Astrocyte (in vitro differentiated cells and primary cell): ENCODE measurements around the gene CDC6. TPM values are rescaled to one million over a fixed set of nuclear protein-coding genes. Genes with fewer than 3 reads are reported as not detected.
A peak's percentile ranks its signal among the peaks of the same experiment; 100 is the strongest.

Source experiments
- DNase-seq: peaks from one replicate; pipeline ENCODE4 v3.0.0-alpha.2; 2010; ENCODE audit warnings: low read depth
- FAIRE-seq: peaks from 2 replicates; lab custom pipeline; 2011; peaks lifted over from hg19 to GRCh38; lab: Jason Lieb, UNC
- H2AFZ ChIP-seq: 2 replicates; pipeline ENCODE4 v1.6.0; 2012; ENCODE audit warnings: low read depth, low read length, inconsistent platforms
- H3K27ac ChIP-seq: 2 replicates; pipeline ENCODE4 v1.5.1; 2011; ENCODE audit warnings: low read depth, low read length, inconsistent platforms
- H3K27me3 ChIP-seq: 2 replicates; pipeline ENCODE4 v1.6.0; 2011; ENCODE audit warnings: low read length, inconsistent platforms; ENCODE audit not compliant: insufficient read depth
- H3K36me3 ChIP-seq: 2 replicates; pipeline ENCODE4 v1.5.1; 2011; ENCODE audit warnings: low read length, inconsistent platforms; ENCODE audit not compliant: insufficient read depth
- H3K4me1 ChIP-seq: 2 replicates; pipeline ENCODE4 v1.5.1; 2011; ENCODE audit warnings: low read length, inconsistent platforms; ENCODE audit not compliant: insufficient read depth
- H3K4me2 ChIP-seq: 2 replicates; pipeline ENCODE4 v1.6.0; 2012; ENCODE audit warnings: low read length, inconsistent platforms
- H3K4me3 ChIP-seq: 2 replicates; pipeline ENCODE4 v1.5.1; 2011; ENCODE audit warnings: low read depth, mild to moderate bottlenecking, low read length, inconsistent platforms; ENCODE audit not compliant: insufficient read depth
- H3K79me2 ChIP-seq: 2 replicates; pipeline ENCODE4 v1.6.0; 2012; ENCODE audit warnings: mild to moderate bottlenecking, low read length, inconsistent platforms; ENCODE audit not compliant: insufficient read depth
- H3K9ac ChIP-seq: 2 replicates; pipeline ENCODE4 v1.6.0; 2012; ENCODE audit warnings: mild to moderate bottlenecking, low read length, inconsistent platforms
- H3K9me3 ChIP-seq: 2 replicates; pipeline ENCODE4 v1.5.1; 2012; ENCODE audit warnings: low read depth, mild to moderate bottlenecking, low read length, inconsistent platforms; ENCODE audit not compliant: insufficient read depth
- H4K20me1 ChIP-seq: 2 replicates; pipeline ENCODE4 v1.6.0; 2012; ENCODE audit warnings: low read length, inconsistent platforms; ENCODE audit not compliant: insufficient read depth
- H3K27ac Mint-ChIP-seq: one replicate; pipeline ENCODE4 v1.8.0; 2021; ENCODE audit warnings: mild to moderate bottlenecking, mixed read lengths; ENCODE audit not compliant: unreplicated experiment
- H3K27me3 Mint-ChIP-seq: one replicate; pipeline ENCODE4 v1.8.0; 2021; ENCODE audit warnings: low read depth, mixed read lengths; ENCODE audit not compliant: unreplicated experiment
- H3K36me3 Mint-ChIP-seq: one replicate; pipeline ENCODE4 v1.8.0; 2021; ENCODE audit warnings: low read depth, mixed read lengths; ENCODE audit not compliant: unreplicated experiment
- H3K4me1 Mint-ChIP-seq: one replicate; pipeline ENCODE4 v1.8.0; 2021; ENCODE audit warnings: low read depth, mixed read lengths; ENCODE audit not compliant: unreplicated experiment
- H3K4me3 Mint-ChIP-seq: one replicate; pipeline ENCODE4 v1.8.0; 2021; ENCODE audit warnings: mild to moderate bottlenecking, moderate library complexity, mixed read lengths; ENCODE audit not compliant: unreplicated experiment
- H3K9me3 Mint-ChIP-seq: one replicate; pipeline ENCODE4 v1.8.0; 2021; ENCODE audit warnings: mild to moderate bottlenecking, mixed read lengths; ENCODE audit not compliant: unreplicated experiment
- EZH2 ChIP-seq: IDR thresholded peaks from 2 replicates; pipeline ENCODE4 v1.6.1; 2012; ENCODE audit warnings: mild to moderate bottlenecking, low read length, inconsistent platforms; ENCODE audit not compliant: insufficient read depth
- total RNA-seq: library from RNA; stranded (reverse); gene quantifications from 2 replicates; pipeline ENCODE4 v1.2.1, GENCODE V29; 2021
- TF ChIP-seq, protein P1 (sequence below): IDR thresholded peaks from 2 replicates; pipeline ENCODE4 v1.5.1; 2011; ENCODE audit warnings: low read depth, mild to moderate bottlenecking, inconsistent platforms, low read length, moderate library complexity; ENCODE audit not compliant: insufficient read depth

The CDC6 gene
- total RNA-seq, 1 donor from 2014 or later, result 14.4 TPM

DNA sequence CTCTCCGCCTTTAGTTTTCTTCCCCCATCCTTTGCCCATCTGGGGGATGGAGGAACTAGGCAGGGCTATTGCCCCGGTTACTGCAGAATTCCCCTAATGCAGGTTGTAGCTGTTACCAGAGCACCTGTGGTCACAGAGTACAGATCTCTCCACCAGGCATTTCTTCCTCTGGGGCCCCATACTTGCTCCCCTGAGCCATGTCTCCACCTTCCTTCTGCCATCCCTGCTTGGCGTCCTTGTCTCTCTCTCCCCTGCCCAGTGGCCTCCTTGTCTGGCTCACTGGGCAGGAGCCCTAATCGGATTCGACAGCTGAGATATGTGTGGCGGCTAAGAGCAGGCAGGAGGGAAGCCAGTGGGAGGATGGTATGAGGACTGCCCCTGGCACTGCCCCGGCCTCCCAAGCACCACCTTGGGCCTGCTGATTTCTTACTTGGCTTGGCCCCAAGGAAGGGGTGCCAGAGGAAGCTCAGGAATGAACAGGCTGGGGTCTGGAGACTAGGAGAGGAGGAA is 23.3 kb downstream of the CDC6 start:
- Mint-ChIP-seq H3K9me3 (no peaks in the 10 kb centered on the region), H3K4me3 (no peak overlapping the region), H3K36me3 (peaks cover 2% of the 10 kb centered on the region), H3K4me1 (peaks cover 41% of the 10 kb centered on the region), H3K27me3 (no peaks in the 10 kb centered on the region), H3K27ac (no peak overlapping the region)
- H3K27ac ChIP-seq, result no peak overlapping the region
- H3K9ac ChIP-seq, result no peak overlapping the region
- H2AFZ ChIP-seq, result no peak overlapping the region
- H3K4me2 ChIP-seq, result peak overlapping the region; percentile 18
- no peak overlapping the region for H3K4me3 ChIP-seq
- FAIRE-seq (no peak), DNase-seq (no peak)
- H3K36me3 ChIP-seq, result no peaks in the 10 kb centered on the region
- no peaks in the 10 kb centered on the region for H3K79me2 ChIP-seq
- no peaks in the 10 kb centered on the region for H3K9me3 ChIP-seq
- H3K27me3 ChIP-seq, result no peaks in the 10 kb centered on the region
- H3K4me1 ChIP-seq, result peaks cover 73% of the 10 kb centered on the region
- TF ChIP-seq, protein P1, sequence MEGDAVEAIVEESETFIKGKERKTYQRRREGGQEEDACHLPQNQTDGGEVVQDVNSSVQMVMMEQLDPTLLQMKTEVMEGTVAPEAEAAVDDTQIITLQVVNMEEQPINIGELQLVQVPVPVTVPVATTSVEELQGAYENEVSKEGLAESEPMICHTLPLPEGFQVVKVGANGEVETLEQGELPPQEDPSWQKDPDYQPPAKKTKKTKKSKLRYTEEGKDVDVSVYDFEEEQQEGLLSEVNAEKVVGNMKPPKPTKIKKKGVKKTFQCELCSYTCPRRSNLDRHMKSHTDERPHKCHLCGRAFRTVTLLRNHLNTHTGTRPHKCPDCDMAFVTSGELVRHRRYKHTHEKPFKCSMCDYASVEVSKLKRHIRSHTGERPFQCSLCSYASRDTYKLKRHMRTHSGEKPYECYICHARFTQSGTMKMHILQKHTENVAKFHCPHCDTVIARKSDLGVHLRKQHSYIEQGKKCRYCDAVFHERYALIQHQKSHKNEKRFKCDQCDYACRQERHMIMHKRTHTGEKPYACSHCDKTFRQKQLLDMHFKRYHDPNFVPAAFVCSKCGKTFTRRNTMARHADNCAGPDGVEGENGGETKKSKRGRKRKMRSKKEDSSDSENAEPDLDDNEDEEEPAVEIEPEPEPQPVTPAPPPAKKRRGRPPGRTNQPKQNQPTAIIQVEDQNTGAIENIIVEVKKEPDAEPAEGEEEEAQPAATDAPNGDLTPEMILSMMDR, result no peak
- TF ChIP-seq EZH2, result no peak
- no peaks in the 10 kb centered on the region for H4K20me1 ChIP-seq

DNA sequence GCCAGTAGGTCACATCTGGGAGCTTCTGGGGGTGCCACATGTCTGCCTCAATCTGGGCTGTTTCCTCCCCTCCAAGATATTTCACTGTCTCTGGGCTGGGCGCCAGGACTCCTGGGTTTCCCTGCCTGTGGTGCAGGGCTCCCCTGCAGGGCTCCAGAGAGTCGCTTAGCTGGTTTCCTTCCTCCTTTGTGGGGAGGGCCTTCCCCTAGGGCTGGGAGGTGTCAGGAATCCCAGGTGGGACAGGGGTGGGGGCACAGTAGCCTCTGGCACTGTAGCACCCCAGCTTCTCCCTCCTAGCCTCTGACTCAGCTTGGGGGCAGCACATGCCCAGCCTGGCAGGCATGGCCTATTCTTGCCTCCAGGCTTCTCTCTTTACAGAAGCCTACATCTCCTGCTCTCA is 23.9 kb downstream of the CDC6 start:
- Mint-ChIP-seq H3K27me3 (no peaks in the 10 kb centered on the region), H3K4me1 (peaks cover 47% of the 10 kb centered on the region), H3K9me3 (no peaks in the 10 kb centered on the region), H3K27ac (no peak overlapping the region), H3K36me3 (peaks cover 2% of the 10 kb centered on the region), H3K4me3 (no peak overlapping the region)
- Histone ChIP-seq H3K4me2 (peak overlapping the region; percentile 18), H3K9me3 (no peaks in the 10 kb centered on the region), H4K20me1 (no peaks in the 10 kb centered on the region), H3K79me2 (no peaks in the 10 kb centered on the region), H3K36me3 (no peaks in the 10 kb centered on the region), H2AFZ (no peak overlapping the region), H3K9ac (no peak overlapping the region), H3K4me3 (no peak overlapping the region), H3K27ac (no peak overlapping the region), H3K27me3 (no peaks in the 10 kb centered on the region), H3K4me1 (peaks cover 75% of the 10 kb centered on the region)
- FAIRE-seq (no peak), DNase-seq (no peak)
- TF ChIP-seq, protein P1, result no peak
- TF ChIP-seq EZH2, result no peak

DNA sequence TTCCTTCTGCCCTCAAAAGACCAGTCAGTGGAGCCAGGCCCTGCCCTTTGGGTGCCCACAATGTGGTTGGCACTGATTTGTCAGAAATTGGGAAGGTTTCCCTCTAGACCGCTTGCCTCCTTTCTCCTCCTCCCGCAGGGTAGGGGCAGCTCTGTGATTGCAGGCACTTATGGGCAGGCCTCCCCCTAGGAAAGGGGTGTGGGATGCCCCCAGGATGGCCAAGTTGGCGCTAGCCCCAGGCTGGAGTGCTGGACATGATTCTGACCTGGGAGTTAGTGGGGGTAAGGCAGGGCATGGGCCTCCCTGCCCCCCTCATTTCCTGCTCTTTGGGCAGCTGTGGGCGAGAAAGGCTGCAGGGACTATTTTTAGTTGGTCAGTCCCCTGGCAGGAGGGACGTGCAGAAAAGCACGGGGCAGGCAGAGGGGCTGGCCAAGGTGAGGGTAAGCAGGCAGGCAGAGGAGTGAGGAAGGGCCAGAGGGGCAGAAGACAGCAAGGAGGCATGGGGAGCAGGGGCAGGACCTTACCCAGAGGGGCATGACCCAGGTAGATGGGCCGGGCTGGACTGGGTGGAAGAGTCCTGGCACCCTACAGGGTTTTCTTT is 24.6 kb downstream of the CDC6 start:
- H4K20me1 ChIP-seq, result no peaks in the 10 kb centered on the region
- no peak overlapping the region for H3K9ac ChIP-seq
- peaks cover 2% of the 10 kb centered on the region for H3K36me3 Mint-ChIP-seq
- no peak overlapping the region for H3K27ac Mint-ChIP-seq
- H2AFZ ChIP-seq, result no peak overlapping the region
- no peaks in the 10 kb centered on the region for H3K27me3 Mint-ChIP-seq
- FAIRE-seq, result no peak
- no peak overlapping the region for H3K27ac ChIP-seq
- peaks cover 75% of the 10 kb centered on the region for H3K4me1 ChIP-seq
- H3K4me1 Mint-ChIP-seq, result peaks cover 47% of the 10 kb centered on the region
- H3K36me3 ChIP-seq, result no peaks in the 10 kb centered on the region
- no peak for DNase-seq
- H3K4me3 Mint-ChIP-seq, result peak overlapping the region; percentile 72
- no peaks in the 10 kb centered on the region for H3K9me3 ChIP-seq
- TF ChIP-seq EZH2, result no peak
- TF ChIP-seq, protein P1, result no peak
- no peaks in the 10 kb centered on the region for H3K9me3 Mint-ChIP-seq
- H3K79me2 ChIP-seq, result no peaks in the 10 kb centered on the region
- no peak overlapping the region for H3K4me3 ChIP-seq
- peak overlapping the region; percentile 47 for H3K4me2 ChIP-seq
- H3K27me3 ChIP-seq, result no peaks in the 10 kb centered on the region
